Suprapubic skin (tissue), 4 donors: ENCODE measurements around the gene CYP4F11. TPM values are rescaled to one million over a fixed set of nuclear protein-coding genes. Genes with fewer than 3 reads are reported as not detected.
"Not testable (repeated sequence)": the region's sequence is repeated elsewhere in the genome, so short reads cannot be mapped to it uniquely, and the experiment has no call there.

Experiments
- DNase-seq, 2 donors: peaks; one replicate each; pipeline ENCODE4 v3.0.0-alpha.2; 2019; ENCODE audit warnings: low spot score in 2 of 2
- H3K27ac ChIP-seq: fragments of 200-600 bp; sonication (generic); one replicate; pipeline ENCODE4 v1.5.1; 2019
- H3K27me3 ChIP-seq: fragments of 200-600 bp; sonication (generic); one replicate; pipeline ENCODE4 v1.5.1; 2019
- H3K36me3 ChIP-seq: fragments of 200-600 bp; sonication (generic); one replicate; pipeline ENCODE4 v1.5.1; 2019
- H3K4me1 ChIP-seq: fragments of 200-600 bp; sonication (generic); one replicate; pipeline ENCODE4 v1.5.1; 2019
- H3K4me3 ChIP-seq: fragments of 200-600 bp; sonication (generic); one replicate; pipeline ENCODE4 v1.5.1; 2019; ENCODE audit warnings: mild to moderate bottlenecking
- H3K9me3 ChIP-seq: fragments of 200-600 bp; sonication (generic); one replicate; pipeline ENCODE4 v1.5.1; 2019
- CTCF ChIP-seq, 2 donors: fragments of 200-600 bp in 1 of 2; fragments of 450-650 bp in 1 of 2; sonication (generic) in 1 of 2; IDR thresholded peaks; one replicate each; pipeline ENCODE4 v1.5.1; 2016 to 2019; ENCODE audit warnings: antibody characterized with exemption in 2 of 2, mild to moderate bottlenecking in 1 of 2, moderate library complexity in 1 of 2
- EP300 ChIP-seq: sonication (generic); formaldehyde crosslinking; IDR thresholded peaks from one replicate; pipeline ENCODE4 v1.6.1; 2017; ENCODE audit warnings: antibody characterized with exemption
- POLR2A ChIP-seq, 2 donors: fragments of 450-650 bp; IDR thresholded peaks; one replicate each; pipeline ENCODE4 v1.6.1; 2017; ENCODE audit warnings: antibody characterized with exemption in 2 of 2, mild to moderate bottlenecking in 2 of 2, moderate library complexity in 2 of 2
- POLR2AphosphoS5 ChIP-seq, 3 donors: sonication (generic); formaldehyde crosslinking; IDR thresholded peaks; one replicate each; pipeline ENCODE4 v1.6.1; 2017; ENCODE audit warnings: antibody characterized with exemption in 3 of 3
- WGBS: methylation state at CpG from one replicate; pipeline ENCODE4 v1.1.5; 2018; 5-methylcytosine and 5-hydroxymethylcytosine counted together
- total RNA-seq, 4 donors: library from RNA; depleted of rRNA; stranded (reverse); fragments of >200 nt; gene quantifications; one replicate each; pipeline ENCODE4 v1.1.0, GENCODE V29; 2016

CYP4F11 gene
- 1 to 10 TPM in 1 of 4 donors, under 1 TPM in 3; 0.19 to 1.3 (median 0.72) TPM for total RNA-seq

DNA sequence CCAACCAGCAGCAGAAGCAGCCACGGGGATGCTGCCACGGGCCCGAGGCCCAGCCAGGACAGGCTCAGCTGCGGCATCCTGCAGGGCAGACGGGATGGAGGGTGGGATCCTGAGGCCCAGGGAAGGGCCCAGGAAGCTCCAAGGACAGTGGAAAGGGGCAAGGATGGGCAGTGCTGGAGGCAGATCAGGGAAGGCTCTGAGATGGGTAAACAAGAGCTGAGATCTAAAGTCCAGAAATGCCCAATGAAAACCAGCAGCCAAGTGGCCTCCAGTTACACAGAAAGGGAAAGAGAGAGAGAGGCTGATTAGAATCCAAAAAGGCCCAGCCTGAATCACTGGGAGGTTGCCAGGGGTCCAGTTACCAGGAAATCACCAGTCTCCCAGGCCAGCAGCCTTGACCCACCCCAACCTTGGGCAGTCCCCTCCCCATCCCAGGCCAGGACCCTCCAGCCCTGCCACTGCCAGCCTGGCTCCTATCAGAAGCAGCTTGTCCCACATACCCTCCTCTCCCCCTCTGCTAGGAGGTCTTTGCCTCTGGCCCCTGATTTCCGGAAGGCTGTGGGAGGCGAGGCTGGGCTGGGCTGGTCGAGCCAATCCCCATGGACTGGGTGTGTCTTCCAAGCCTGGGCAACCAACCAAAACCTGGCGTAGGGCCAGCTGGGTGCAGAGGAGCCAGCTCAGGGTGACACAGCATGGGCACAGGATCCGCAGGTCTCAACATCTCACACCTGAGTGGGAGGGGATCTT is at the start of gene CYP4F11:
Gene CYP4F11, minus strand, starts transcription at position 198 of the 747 bp plus-strand sequence. Its CDS starts 121 bp downstream, at position 77.
- Histone ChIP-seq H3K4me1 (peaks cover 18% of the 10 kb centered on the region), H3K27ac (peak within 1 kb of the TSS; percentile 19), H3K27me3 (peaks cover 20% of the 10 kb centered on the region), H3K36me3 (no peaks in the 10 kb centered on the region), H3K9me3 (no peaks in the 10 kb centered on the region), H3K4me3 (no peak within 1 kb of the TSS)
- TF ChIP-seq POLR2A (IDR thresholded peaks at IDR 0.05) (no peak), POLR2AphosphoS5 (IDR thresholded peaks at IDR 0.05) (no peak), EP300 (no peak)
- DNase-seq, result peak in 1 of 2 donors; percentile 77
- WGBS, result 32% methylated on average over 9 of the region's 10 CpGs

DNA sequence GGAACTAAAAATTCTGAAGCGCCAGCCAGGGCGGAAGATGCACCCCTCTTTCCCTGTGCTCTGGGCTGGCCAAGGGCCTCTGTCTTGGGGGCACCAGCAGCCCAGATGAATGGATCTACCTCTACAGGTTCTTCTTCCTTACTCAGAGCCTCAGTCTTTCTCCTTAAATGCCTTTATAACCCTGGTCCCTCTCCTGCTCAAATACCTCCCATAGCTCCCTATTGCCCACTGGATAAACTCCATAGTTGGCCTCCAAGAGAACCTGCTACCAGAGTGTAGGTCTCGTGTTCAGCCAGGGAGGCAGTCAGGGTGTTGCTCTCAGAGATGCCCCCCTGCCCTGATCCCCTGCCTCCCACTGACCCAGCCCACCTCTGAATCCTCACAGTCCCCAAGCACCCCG is 45.0 kb upstream of the CYP4F11 start:
- H3K27me3 ChIP-seq, result peaks cover 41% of the 10 kb centered on the region
- H3K27ac ChIP-seq, result no peak overlapping the region
- H3K4me3 ChIP-seq, result no peak overlapping the region
- WGBS, result 86% methylated on average over 4 of the region's 4 CpGs
- TF ChIP-seq POLR2AphosphoS5 (IDR thresholded peaks at IDR 0.05) (no peak), EP300 (no peak), CTCF (IDR thresholded peaks at IDR 0.05) (no peak), POLR2A (IDR thresholded peaks at IDR 0.05) (no peak)
- H3K4me1 ChIP-seq, result no peaks in the 10 kb centered on the region
- DNase-seq, result no peak
- H3K9me3 ChIP-seq, result no peaks in the 10 kb centered on the region
- H3K36me3 ChIP-seq, result no peaks in the 10 kb centered on the region

- TF ChIP-seq CTCF (IDR thresholded peaks at IDR 0.05) (no peak), POLR2AphosphoS5 (IDR thresholded peaks at IDR 0.05) (no peak), EP300 (no peak), POLR2A (IDR thresholded peaks at IDR 0.05) (no peak)
- Histone ChIP-seq H3K27me3 (peaks cover 45% of the 10 kb centered on the region), H3K4me1 (no peaks in the 10 kb centered on the region), H3K27ac (no peak overlapping the region), H3K36me3 (no peaks in the 10 kb centered on the region), H3K9me3 (no peaks in the 10 kb centered on the region), H3K4me3 (no peak overlapping the region)
- DNase-seq, result no peak
- 71% methylated on average over 7 of the region's 7 CpGs for WGBS
Measured at GRCh38 chr19:15977690-15978089, 43.4 kb upstream of the CYP4F11 start.

GRCh38 chr19:15976836-15977689 is 42.7 kb upstream of the CYP4F11 start:
- Histone ChIP-seq H3K4me3 (no peak overlapping the region), H3K27me3 (peaks cover 45% of the 10 kb centered on the region), H3K36me3 (no peaks in the 10 kb centered on the region), H3K9me3 (no peaks in the 10 kb centered on the region), H3K27ac (no peak overlapping the region), H3K4me1 (no peaks in the 10 kb centered on the region)
- no peak for DNase-seq
- WGBS, result 59% methylated on average over 10 of the region's 10 CpGs
- TF ChIP-seq POLR2A (IDR thresholded peaks at IDR 0.05) (no peak), CTCF (IDR thresholded peaks at IDR 0.05) (no peak), EP300 (no peak), POLR2AphosphoS5 (IDR thresholded peaks at IDR 0.05) (no peak)

DNA sequence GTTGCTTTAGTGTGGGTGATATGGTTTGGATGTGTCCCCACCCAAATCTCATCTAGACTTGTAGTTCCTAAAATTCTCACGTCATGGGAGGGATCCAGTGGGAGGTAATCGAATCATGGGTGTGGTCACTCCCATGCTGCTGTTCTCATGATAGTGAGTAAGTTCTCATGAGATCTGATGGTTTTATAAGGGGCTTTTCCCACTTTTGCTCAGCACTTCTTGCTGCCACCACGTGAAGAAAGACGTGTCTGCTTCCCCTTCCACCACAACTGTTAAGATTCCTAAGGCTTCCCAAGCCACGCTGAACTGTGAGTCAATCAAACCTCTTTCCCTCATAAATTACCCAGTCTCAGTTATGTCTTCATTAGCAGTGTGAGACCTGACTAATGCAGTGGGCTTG is 40.5 kb upstream of the CYP4F11 start:
- Histone ChIP-seq H3K4me1 (no peaks in the 10 kb centered on the region), H3K9me3 (no peaks in the 10 kb centered on the region), H3K4me3 (no peak overlapping the region), H3K36me3 (no peaks in the 10 kb centered on the region), H3K27me3 (peaks cover 33% of the 10 kb centered on the region), H3K27ac (no peak overlapping the region)
- WGBS, result 60% methylated on average over 5 of the region's 5 CpGs
- TF ChIP-seq POLR2A (IDR thresholded peaks at IDR 0.05) (no peak), EP300 (no peak), POLR2AphosphoS5 (IDR thresholded peaks at IDR 0.05) (no peak), CTCF (IDR thresholded peaks at IDR 0.05) (no peak)
- no peak for DNase-seq

DNA sequence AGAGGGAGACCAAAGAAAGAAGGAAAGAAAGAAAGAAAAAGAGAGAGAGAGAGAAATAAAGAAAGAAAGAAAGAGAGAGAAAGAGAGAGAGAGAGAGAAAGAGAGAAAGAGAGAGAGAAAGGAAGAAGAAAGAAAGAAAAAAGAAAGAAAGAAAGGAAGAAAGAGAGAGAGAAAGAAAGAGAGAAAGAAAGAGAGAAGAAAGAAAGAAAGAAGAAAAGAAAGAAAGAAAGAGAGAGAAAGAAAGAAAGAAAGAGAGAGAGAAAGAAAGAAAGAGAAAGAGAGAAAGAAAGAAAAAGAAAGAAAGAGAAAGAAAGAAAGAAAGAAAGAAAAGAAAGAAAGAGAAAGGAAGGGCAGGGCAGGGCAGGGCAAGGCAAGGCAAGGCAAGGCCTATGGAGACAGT is 37.7 kb upstream of the CYP4F11 start:
- H3K4me1 ChIP-seq, H3K27ac ChIP-seq, H3K4me3 ChIP-seq: not testable (repeated sequence)

More for the DNA sequence above, 37.7 kb upstream of the CYP4F11 start:
- H3K36me3 ChIP-seq, DNase-seq, H3K9me3 ChIP-seq: not testable (repeated sequence)
- H3K27me3 ChIP-seq, result peaks cover 10% of the 10 kb centered on the region
